Cerebellar nuclear complex (tissue), 1 donor: ENCODE results near the gene ADK.
A peak's percentile ranks its signal among the peaks of the same experiment; 100 is the strongest.

Experiments used
- DNase-seq, 2 experiments: peaks; one replicate each; lab custom pipeline; 2025; lab: John Stamatoyannopoulos, UW

Gene ADK

GRCh38 chr10:74361678-74362077 is 210.7 kb downstream of the ADK start:
- DNase-seq = no peak

GRCh38 chr10:74363727-74364126 is 212.7 kb downstream of the ADK start:
- no peak for DNase-seq

GRCh38 chr10:74365109-74365508 is 214.1 kb downstream of the ADK start:
- DNase-seq = no peak

- DNase-seq = no peak
Measured at GRCh38 chr10:74371696-74372095, 220.7 kb downstream of the ADK start.

- DNase-seq = no peak
Measured at GRCh38 chr10:74373059-74373458, 222.0 kb downstream of the ADK start.

- no peak for DNase-seq
Measured at GRCh38 chr10:74377476-74377875, 226.5 kb downstream of the ADK start.

- DNase-seq = no peak
Measured at GRCh38 chr10:74379474-74379873, 228.5 kb downstream of the ADK start.

- DNase-seq = no peak
Measured at GRCh38 chr10:74380795-74381194, 229.8 kb downstream of the ADK start.

GRCh38 chr10:74381291-74381853 is 230.4 kb downstream of the ADK start:
- no peak for DNase-seq

- no peak for DNase-seq
Measured at GRCh38 chr10:74382663-74383062, 231.6 kb downstream of the ADK start.

GRCh38 chr10:74383642-74384041 is 232.6 kb downstream of the ADK start:
- DNase-seq = no peak

- DNase-seq = no peak
Measured at GRCh38 chr10:74384615-74385183, 233.7 kb downstream of the ADK start.

GRCh38 chr10:74388801-74389200 is 237.8 kb downstream of the ADK start:
- no peak for DNase-seq

GRCh38 chr10:74391786-74392185 is 240.8 kb downstream of the ADK start:
- DNase-seq = no peak

GRCh38 chr10:74394416-74394969 is 243.5 kb downstream of the ADK start:
- no peak for DNase-seq

GRCh38 chr10:74400186-74400585 is 249.2 kb downstream of the ADK start:
- DNase-seq = no peak

- DNase-seq = no peak
Measured at GRCh38 chr10:74406006-74406405, 255.0 kb downstream of the ADK start.

- no peak for DNase-seq
Measured at GRCh38 chr10:74415146-74415839, 264.3 kb downstream of the ADK start.

GRCh38 chr10:74417397-74417796 is 266.4 kb downstream of the ADK start:
- DNase-seq = no peak

- DNase-seq = peak in 1 of 2 experiments; percentile 73
Measured at GRCh38 chr10:74418285-74418872, 267.4 kb downstream of the ADK start.

GRCh38 chr10:74419491-74419951 is 268.5 kb downstream of the ADK start:
- DNase-seq = no peak

GRCh38 chr10:74419958-74420375 is 268.9 kb downstream of the ADK start:
- no peak for DNase-seq

- DNase-seq = no peak
Measured at GRCh38 chr10:74424565-74424964, 273.5 kb downstream of the ADK start.
